ENCODE data around the gene PINLYP. TPM values are rescaled to one million over a fixed set of nuclear protein-coding genes. Genes with fewer than 3 reads are reported as not detected.

Gene PINLYP
- total RNA-seq, 6 donors from 2014 or later, result 1.8 to 9.4 (median 4.1) TPM

GRCh38 chr19:43562698-43563241 is 12.8 kb upstream of the PINLYP start:
- no peaks in the 10 kb centered on the region for H3K9me3 ChIP-seq
- peak; percentile 80 to 84 for DNase-seq
- ATAC-seq (ENCODE audit: low FRiP score in 2 of 2), result peak; percentile 86 to 89
- H3K27me3 ChIP-seq, result no peaks in the 10 kb centered on the region
- 32 to 34% methylated on average over 4 to 14 of the region's 14 CpGs for WGBS, 2 donors
- H3K4me1 ChIP-seq, result peaks cover 11 to 21% (median 16%) of the 10 kb centered on the region in 4 donors
- peaks cover 0 to 20% (median 7%) of the 10 kb centered on the region in 4 donors for H3K36me3 ChIP-seq
- TF ChIP-seq EP300 (IDR thresholded peaks at IDR 0.05) (peak in 1 of 4 donors; percentile 36), POLR2A (IDR thresholded peaks at IDR 0.05) (peak in 1 of 4 donors; percentile 11), POLR2AphosphoS5 (IDR thresholded peaks at IDR 0.05) (peak; percentile 76 to 89), CTCF (IDR thresholded peaks at IDR 0.05) (no peak)
- no peak overlapping the region for H3K4me3 ChIP-seq
- H3K27ac ChIP-seq, result peak overlapping the region; percentile 75 to 87 (median 84)

GRCh38 chr19:43563816-43564457 is 11.7 kb upstream of the PINLYP start:
- Histone ChIP-seq H3K27ac (peak overlapping the region in 2 of 4 donors; percentile 86 to 87), H3K4me3 (no peak overlapping the region), H3K36me3 (peaks cover 0 to 13% (median 6%) of the 10 kb centered on the region in 4 donors), H3K9me3 (no peaks in the 10 kb centered on the region), H3K4me1 (peaks cover 6 to 21% (median 16%) of the 10 kb centered on the region in 4 donors), H3K27me3 (no peaks in the 10 kb centered on the region)
- TF ChIP-seq POLR2AphosphoS5 (IDR thresholded peaks at IDR 0.05), result no peak
- TF ChIP-seq CTCF (IDR thresholded peaks at IDR 0.05), result no peak
- TF ChIP-seq EP300 (IDR thresholded peaks at IDR 0.05), result no peak
- TF ChIP-seq POLR2A (IDR thresholded peaks at IDR 0.05), result no peak
- ATAC-seq (ENCODE audit: low FRiP score in 2 of 2) (no peak), DNase-seq (no peak)
- 87 to 88% methylated on average over 10 of the region's 10 CpGs for WGBS, 2 donors

- Histone ChIP-seq H3K27me3 (no peaks in the 10 kb centered on the region), H3K4me1 (peaks cover 6 to 24% (median 16%) of the 10 kb centered on the region in 4 donors), H3K4me3 (no peak overlapping the region), H3K9me3 (no peaks in the 10 kb centered on the region), H3K36me3 (peaks cover 0 to 12% (median 5%) of the 10 kb centered on the region in 4 donors), H3K27ac (no peak overlapping the region)
- 70 to 81% methylated on average over 9 of the region's 9 CpGs for WGBS, 2 donors
- TF ChIP-seq POLR2A (IDR thresholded peaks at IDR 0.05) (no peak), POLR2AphosphoS5 (IDR thresholded peaks at IDR 0.05) (no peak), CTCF (IDR thresholded peaks at IDR 0.05) (no peak), EP300 (IDR thresholded peaks at IDR 0.05) (no peak)
- DNase-seq (no peak), ATAC-seq (ENCODE audit: low FRiP score in 2 of 2) (no peak)
Observed at GRCh38 chr19:43564800-43565199, 10.8 kb upstream of the PINLYP start.

GRCh38 chr19:43569657-43570056 is 5.9 kb upstream of the PINLYP start:
- no peaks in the 10 kb centered on the region for H3K27me3 ChIP-seq
- WGBS, 2 donors, result 55 to 65% methylated on average over 5 of the region's 5 CpGs
- H3K27ac ChIP-seq, result no peak overlapping the region
- no peaks in the 10 kb centered on the region for H3K9me3 ChIP-seq
- ATAC-seq (ENCODE audit: low FRiP score in 2 of 2) (no peak), DNase-seq (no peak)
- TF ChIP-seq EP300 (IDR thresholded peaks at IDR 0.05) (no peak), CTCF (IDR thresholded peaks at IDR 0.05) (no peak), POLR2AphosphoS5 (IDR thresholded peaks at IDR 0.05) (no peak), POLR2A (IDR thresholded peaks at IDR 0.05) (no peak)
- peaks cover 0 to 13% (median 2%) of the 10 kb centered on the region in 4 donors for H3K36me3 ChIP-seq
- H3K4me3 ChIP-seq, result no peak overlapping the region
- H3K4me1 ChIP-seq, result peaks cover 4 to 23% (median 12%) of the 10 kb centered on the region in 4 donors
